Stomach (tissue), 19 donors: ENCODE data around the gene ZNF79. TPM values are rescaled to one million over a fixed set of nuclear protein-coding genes. Genes with fewer than 3 reads are reported as not detected.

ENCODE experiments used
- DNase-seq, 2 donors: peaks; one replicate each; pipeline versions ENCODE4 v3.0.0 to v3.0.0-alpha.2; 2013 to 2019
- H3K27ac ChIP-seq, 5 donors: fragments of 200-600 bp in 4 of 5; sonication (generic) in 4 of 5; one replicate each; pipeline ENCODE4 v1.5.1; 2013 to 2019; ENCODE audit warnings: mild to moderate bottlenecking in 1 of 5, moderate library complexity in 1 of 5
- H3K27me3 ChIP-seq, 3 donors: fragments of 200-600 bp; sonication (generic); one replicate each; pipeline ENCODE4 v1.5.1; 2017 to 2019; ENCODE audit warnings: mixed run types in 1 of 3
- H3K36me3 ChIP-seq, 4 donors: fragments of 200-600 bp; sonication (generic); 1 replicate in 3 of 4; 2 replicates in 1 of 4; pipeline ENCODE4 v1.5.1; 2016 to 2019
- H3K4me1 ChIP-seq, 4 donors: fragments of 200-600 bp; sonication (generic); one replicate each; pipeline ENCODE4 v1.5.1; 2016 to 2019
- H3K4me3 ChIP-seq, 4 donors: fragments of 200-600 bp; sonication (generic) in 3 of 4; one replicate each; pipeline ENCODE4 v1.5.1; 2016 to 2019; ENCODE audit warnings: mild to moderate bottlenecking in 1 of 4
- H3K9me3 ChIP-seq, 4 donors: fragments of 200-600 bp; sonication (generic); one replicate each; pipeline ENCODE4 v1.5.1; 2016 to 2019
- EP300 ChIP-seq: sonication (generic); formaldehyde crosslinking; IDR thresholded peaks from one replicate; pipeline ENCODE4 v1.6.1; 2017; ENCODE audit warnings: antibody characterized with exemption
- POLR2A ChIP-seq, 4 donors: fragments of 450-650 bp; IDR thresholded peaks; one replicate each; pipeline ENCODE4 v1.6.1; 2016; ENCODE audit warnings: antibody characterized with exemption in 4 of 4, control low read depth in 2 of 4, mild to moderate bottlenecking in 1 of 4, moderate library complexity in 1 of 4
- POLR2AphosphoS5 ChIP-seq, 3 donors: sonication (generic); formaldehyde crosslinking; IDR thresholded peaks; one replicate each; pipeline ENCODE4 v1.6.1; 2016; ENCODE audit warnings: antibody characterized with exemption in 3 of 3
- WGBS, 5 donors: extraction: QIAGEN DNeasy Blood & Tissue Kit in 3 of 5; methylation state at CpG; one replicate each; pipeline versions ENCODE4 v1.1.5 to v1.1.7; 2013 to 2018; 5-methylcytosine and 5-hydroxymethylcytosine counted together
- intact Hi-C: fragments of 100-400 bp; cut with DNase I; formaldehyde crosslinking; loops from one replicate; pipeline ENCODE4 v1.15.1; 2023; ENCODE audit warnings: low total_unique reads
- long read RNA-seq, 10 donors: transcript quantifications; one replicate each; lab custom pipeline, GENCODE V29; 2026
- polyA plus RNA-seq, 3 donors: library from polyadenylated mRNA; stranded (reverse); fragments of 200-250 nt; gene quantifications; one replicate each; pipeline ENCODE4 v1.2.3, GENCODE V29; 2013
- total RNA-seq, 5 donors: library from RNA; depleted of rRNA; stranded (reverse); fragments of >200 nt; gene quantifications; one replicate each; pipeline versions ENCODE4 v1.1.0 to v1.2.3, GENCODE V29; 2014 to 2016
- TF ChIP-seq, protein P1 (sequence below), 7 experiments: fragments of 450-650 bp in 4 of 7; fragments of 200-600 bp in 3 of 7; sonication (generic) in 3 of 7; IDR thresholded peaks; one replicate each; pipeline ENCODE4 v1.5.1; 2016 to 2019; ENCODE audit warnings: antibody characterized with exemption in 7 of 7, control low read depth in 2 of 7, mild to moderate bottlenecking in 1 of 7
- donor health status: healthy with polysubstance abuse.
- donor health status: Bipolar disorder and iron deficiency.
- donor health status: healthy.

ZNF79 gene
- total RNA-seq, result 10 to 100 TPM in 2 of 5 donors, 1 to 10 TPM in 3; 5.1 to 39.1 (median 6.2) TPM
- 1 to 10 TPM; 1.9 to 3.8 (median 2.7) TPM for polyA plus RNA-seq
- long read RNA-seq, donor 1, partial matches to known transcripts, result 4,579 of 4,690 reads
- long read RNA-seq, donor 1, other reads (novel, unspliced or antisense), result 111 of 4,690 reads
- long read RNA-seq, donor 2, partial matches to known transcripts, result 5,880 of 6,049 reads
- long read RNA-seq, donor 2, other reads (novel, unspliced or antisense), result 168 of 6,049 reads
- long read RNA-seq, donor 3, partial matches to known transcripts, result 3,425 of 3,525 reads
- long read RNA-seq, donor 3, other reads (novel, unspliced or antisense), result 97 of 3,525 reads
- long read RNA-seq, donor 4, partial matches to known transcripts, result 343 of 786 reads
- long read RNA-seq, donor 4, other reads (novel, unspliced or antisense), result 443 of 786 reads
- long read RNA-seq, donor 5, partial matches to known transcripts, result 2,058 of 5,072 reads
- long read RNA-seq, donor 5, other reads (novel, unspliced or antisense), result 3,012 of 5,072 reads
- long read RNA-seq, donor 6, partial matches to known transcripts, result 12,331 of 12,760 reads
- long read RNA-seq, donor 6, other reads (novel, unspliced or antisense), result 426 of 12,760 reads
- long read RNA-seq, donor 7, partial matches to known transcripts, result 6,208 of 6,416 reads
- long read RNA-seq, donor 7, other reads (novel, unspliced or antisense), result 207 of 6,416 reads
- long read RNA-seq, donor 8, partial matches to known transcripts, result 6,009 of 6,157 reads
- long read RNA-seq, donor 8, other reads (novel, unspliced or antisense), result 146 of 6,157 reads
- long read RNA-seq, donor 9, partial matches to known transcripts, result 0 of 1 reads
- long read RNA-seq, donor 9, other reads (novel, unspliced or antisense), result 0 of 1 reads
- long read RNA-seq, donor 10, partial matches to known transcripts, result 2,920 of 2,994 reads
- long read RNA-seq, donor 10, other reads (novel, unspliced or antisense), result 74 of 2,994 reads

DNA sequence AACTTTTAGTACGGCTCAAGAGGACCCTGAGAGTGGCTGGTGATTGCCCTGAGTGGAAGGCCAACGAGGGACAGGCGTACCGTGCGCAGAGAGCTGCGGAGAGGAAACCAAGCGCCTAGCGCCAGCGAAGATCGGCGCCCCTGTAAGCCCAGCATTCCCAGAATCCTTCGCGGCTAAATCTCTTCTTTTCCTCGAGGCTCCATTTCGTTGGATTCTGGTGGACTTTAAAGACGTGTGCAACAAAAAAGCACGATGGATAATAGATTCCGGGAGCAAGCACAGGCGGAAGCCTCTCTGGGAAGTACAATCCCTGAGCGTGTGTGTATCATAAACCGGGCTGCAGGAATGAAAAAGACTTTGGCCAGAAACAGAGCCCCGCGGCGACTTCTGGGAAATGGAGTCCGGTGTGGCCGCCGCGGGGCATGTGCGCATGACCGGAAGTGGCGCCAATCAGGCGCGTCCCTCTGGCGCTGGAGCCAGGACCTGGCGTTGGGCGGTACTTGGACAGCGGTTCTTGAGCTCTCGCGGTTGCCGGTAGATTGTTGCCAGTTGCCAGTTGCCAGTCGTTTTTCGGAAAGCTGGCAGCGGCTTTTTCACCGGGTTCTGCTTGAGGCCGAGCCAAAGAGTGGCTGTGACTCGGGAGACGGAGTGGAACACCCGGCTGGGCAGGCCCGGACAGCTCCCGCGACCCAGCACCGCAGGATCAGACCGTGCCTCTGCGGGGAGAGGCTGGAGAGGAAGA, at the start of gene ZNF79:
TSS of gene ZNF79 (plus strand) at position 449 of the 742 bp plus-strand sequence. CDS start 406 bp downstream, outside the sequence.
- DNase-seq, result peak; percentile 95 to 98
- peak within 1 kb of the TSS; percentile 86 to 98 (median 92) for H3K4me3 ChIP-seq
- intact Hi-C loops, result no loop called here
- H3K27me3 ChIP-seq, result no peaks in the 10 kb centered on the region
- H3K9me3 ChIP-seq, result no peaks in the 10 kb centered on the region
- peak within 1 kb of the TSS; percentile 80 to 94 (median 92) for H3K27ac ChIP-seq
- peaks cover 5 to 12% (median 10%) of the 10 kb centered on the region in 4 donors for H3K36me3 ChIP-seq
- TF ChIP-seq, protein P1, sequence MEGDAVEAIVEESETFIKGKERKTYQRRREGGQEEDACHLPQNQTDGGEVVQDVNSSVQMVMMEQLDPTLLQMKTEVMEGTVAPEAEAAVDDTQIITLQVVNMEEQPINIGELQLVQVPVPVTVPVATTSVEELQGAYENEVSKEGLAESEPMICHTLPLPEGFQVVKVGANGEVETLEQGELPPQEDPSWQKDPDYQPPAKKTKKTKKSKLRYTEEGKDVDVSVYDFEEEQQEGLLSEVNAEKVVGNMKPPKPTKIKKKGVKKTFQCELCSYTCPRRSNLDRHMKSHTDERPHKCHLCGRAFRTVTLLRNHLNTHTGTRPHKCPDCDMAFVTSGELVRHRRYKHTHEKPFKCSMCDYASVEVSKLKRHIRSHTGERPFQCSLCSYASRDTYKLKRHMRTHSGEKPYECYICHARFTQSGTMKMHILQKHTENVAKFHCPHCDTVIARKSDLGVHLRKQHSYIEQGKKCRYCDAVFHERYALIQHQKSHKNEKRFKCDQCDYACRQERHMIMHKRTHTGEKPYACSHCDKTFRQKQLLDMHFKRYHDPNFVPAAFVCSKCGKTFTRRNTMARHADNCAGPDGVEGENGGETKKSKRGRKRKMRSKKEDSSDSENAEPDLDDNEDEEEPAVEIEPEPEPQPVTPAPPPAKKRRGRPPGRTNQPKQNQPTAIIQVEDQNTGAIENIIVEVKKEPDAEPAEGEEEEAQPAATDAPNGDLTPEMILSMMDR (IDR thresholded peaks at IDR 0.05), result no peak
- TF ChIP-seq POLR2AphosphoS5 (IDR thresholded peaks at IDR 0.05), result peak; percentile 70 to 92 (median 79)
- TF ChIP-seq POLR2A (IDR thresholded peaks at IDR 0.05), result no peak
- no peak for TF ChIP-seq EP300
- 0 to 1% (median 0%) methylated on average over 42 to 54 of the region's 54 CpGs for WGBS, 5 donors
- peaks cover 16 to 66% (median 44%) of the 10 kb centered on the region in 4 donors for H3K4me1 ChIP-seq

DNA sequence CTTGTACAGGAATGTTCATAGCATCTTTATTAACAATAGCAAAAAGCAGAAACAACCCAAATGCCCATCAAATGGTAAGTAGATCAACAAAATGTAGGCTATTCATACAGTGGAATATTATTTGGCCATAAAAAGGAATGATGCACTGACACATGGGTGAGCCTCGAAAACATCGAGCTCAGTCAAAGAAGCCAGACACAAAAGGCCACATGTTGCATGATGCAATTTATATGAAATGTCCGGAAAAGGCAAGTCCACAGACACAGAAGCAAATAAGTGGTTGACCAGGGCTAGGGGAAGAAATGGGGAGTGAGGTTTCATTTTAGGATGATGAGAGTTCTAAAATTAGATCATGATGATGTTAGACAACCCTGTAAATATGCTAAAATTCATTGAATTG, 43.7 kb upstream of the ZNF79 start:
- H3K9me3 ChIP-seq, result peaks cover 0 to 13% (median 0%) of the 10 kb centered on the region in 4 donors
- no peaks in the 10 kb centered on the region for H3K27me3 ChIP-seq
- TF ChIP-seq EP300, result no peak
- no peak for TF ChIP-seq POLR2AphosphoS5 (IDR thresholded peaks at IDR 0.05)
- TF ChIP-seq, protein P1 (IDR thresholded peaks at IDR 0.05), result no peak
- TF ChIP-seq POLR2A (IDR thresholded peaks at IDR 0.05), result no peak
- no peak overlapping the region for H3K27ac ChIP-seq
- intact Hi-C loops, result no loop called here
- DNase-seq, result no peak
- no peaks in the 10 kb centered on the region for H3K4me1 ChIP-seq
- no peak overlapping the region for H3K4me3 ChIP-seq
- WGBS, 5 donors, result 90 to 99% (median 94%) methylated on average over 3 of the region's 3 CpGs
- no peaks in the 10 kb centered on the region for H3K36me3 ChIP-seq

DNA sequence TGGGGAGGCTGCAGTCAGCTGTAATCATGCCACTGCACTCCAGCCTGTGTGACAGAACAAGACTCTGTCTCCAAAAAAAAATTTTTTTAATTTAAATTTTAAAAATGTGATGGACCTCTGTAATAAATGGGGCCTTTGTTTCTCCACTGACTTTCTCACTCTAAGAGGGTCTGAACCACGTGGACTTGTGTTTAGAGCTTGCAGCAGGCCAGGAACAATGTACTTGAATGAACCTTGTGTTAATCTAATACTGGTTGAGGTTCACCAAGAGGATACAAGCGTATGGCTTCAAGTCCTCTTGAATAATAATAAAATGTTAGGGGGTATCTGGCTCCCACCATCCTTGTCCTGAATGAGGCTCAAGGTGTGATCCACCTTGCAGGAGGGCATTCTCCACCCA, 41.6 kb upstream of the ZNF79 start:
- peaks cover 0 to 13% (median 0%) of the 10 kb centered on the region in 4 donors for H3K9me3 ChIP-seq
- no peak overlapping the region for H3K27ac ChIP-seq
- DNase-seq, result no peak
- H3K4me3 ChIP-seq, result no peak overlapping the region
- H3K4me1 ChIP-seq, result no peaks in the 10 kb centered on the region
- WGBS, 5 donors, result 78 to 93% (median 83%) methylated on average over 2 of the region's 2 CpGs
- no peak for TF ChIP-seq POLR2A (IDR thresholded peaks at IDR 0.05)
- no peaks in the 10 kb centered on the region for H3K36me3 ChIP-seq
- intact Hi-C loops, result no loop called here
- no peaks in the 10 kb centered on the region for H3K27me3 ChIP-seq

DNA sequence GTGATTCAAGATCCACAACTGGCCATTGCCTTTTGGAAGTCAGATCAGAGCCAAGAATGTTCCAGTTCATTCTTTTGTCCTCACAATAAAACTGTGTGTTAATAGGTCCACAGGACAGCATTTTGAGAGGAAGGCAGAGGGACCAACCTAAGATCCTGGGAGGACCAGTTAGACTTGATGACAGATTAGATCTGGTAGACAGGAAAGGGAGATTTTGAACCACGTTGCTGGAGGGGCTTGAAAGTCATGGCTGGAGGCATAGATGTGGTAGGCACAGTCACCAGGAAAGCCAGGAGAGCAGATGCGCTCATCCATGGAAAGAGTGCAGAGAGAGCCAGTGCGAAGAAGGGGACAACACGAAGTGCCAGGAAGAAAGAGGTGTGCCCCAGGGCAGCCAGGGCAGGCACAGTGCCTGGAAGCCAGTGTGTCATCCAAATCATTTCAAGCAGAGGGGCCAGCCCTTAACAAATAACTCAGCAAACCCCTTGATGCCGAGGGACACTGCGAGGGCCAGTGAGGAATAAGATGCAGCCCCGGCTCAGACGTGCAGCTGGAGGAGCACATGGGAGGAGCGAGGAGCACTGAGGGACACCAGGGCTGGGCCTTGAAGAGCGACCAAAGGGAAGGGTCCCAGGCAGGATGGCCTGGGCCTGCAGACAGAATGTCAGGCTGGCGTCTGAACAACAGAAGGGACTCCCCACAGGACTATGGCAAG, 40.0 kb upstream of the ZNF79 start:
- Histone ChIP-seq H3K27ac (no peak overlapping the region), H3K36me3 (no peaks in the 10 kb centered on the region), H3K9me3 (peaks cover 0 to 6% (median 0%) of the 10 kb centered on the region in 4 donors), H3K4me1 (peaks cover 0 to 13% (median 0%) of the 10 kb centered on the region in 4 donors), H3K27me3 (no peaks in the 10 kb centered on the region), H3K4me3 (no peak overlapping the region)
- no peak for DNase-seq
- intact Hi-C loops, result no loop called here
- TF ChIP-seq, protein P1 (IDR thresholded peaks at IDR 0.05), result no peak
- TF ChIP-seq POLR2A (IDR thresholded peaks at IDR 0.05) (no peak), EP300 (no peak), POLR2AphosphoS5 (IDR thresholded peaks at IDR 0.05) (no peak)
- WGBS, 5 donors, result 85 to 92% (median 87%) methylated on average over 11 of the region's 11 CpGs
